Peyer's patch (tissue), 4 donors: Measurements from ENCODE around the gene KIAA0319L.

Experiments
- CTCF ChIP-seq, 6 experiments: fragments of 450-650 bp in 4 of 6; fragments of 200-600 bp in 2 of 6; sonication (generic) in 1 of 6; IDR thresholded peaks; one replicate each; pipeline ENCODE4 v1.5.1; 2017 to 2019; ENCODE audit warnings: antibody characterized with exemption in 6 of 6, mild to moderate bottlenecking in 3 of 6, moderate library complexity in 1 of 6
- POLR2A ChIP-seq, 2 donors: fragments of 450-650 bp; IDR thresholded peaks; one replicate each; pipeline ENCODE4 v1.5.1; 2017; ENCODE audit warnings: antibody characterized with exemption in 2 of 2, mild to moderate bottlenecking in 2 of 2, moderate library complexity in 2 of 2

GRCh38 chr1:35605867-35606182 is 48.6 kb upstream of the KIAA0319L start:
- TF ChIP-seq CTCF (IDR thresholded peaks at IDR 0.05) (no peak), POLR2A (IDR thresholded peaks at IDR 0.05) (no peak)
